ENCODE results near the gene LRCOL1. TPM values are rescaled to one million over a fixed set of nuclear protein-coding genes. Genes with fewer than 3 reads are reported as not detected.

LRCOL1 gene
- polyA plus RNA-seq, 3 donors, result 2.3 to 5.8 (median 5.1) TPM

GRCh38 chr12:132566516-132567131 is 43.8 kb downstream of the LRCOL1 start:
- DNase-seq, result no peak

GRCh38 chr12:132565365-132565764 is 45.0 kb downstream of the LRCOL1 start:
- DNase-seq, result no peak

- DNase-seq, result no peak
These were observed 46.5 kb downstream of the LRCOL1 start for GRCh38 chr12:132563911-132564310.

DNA sequence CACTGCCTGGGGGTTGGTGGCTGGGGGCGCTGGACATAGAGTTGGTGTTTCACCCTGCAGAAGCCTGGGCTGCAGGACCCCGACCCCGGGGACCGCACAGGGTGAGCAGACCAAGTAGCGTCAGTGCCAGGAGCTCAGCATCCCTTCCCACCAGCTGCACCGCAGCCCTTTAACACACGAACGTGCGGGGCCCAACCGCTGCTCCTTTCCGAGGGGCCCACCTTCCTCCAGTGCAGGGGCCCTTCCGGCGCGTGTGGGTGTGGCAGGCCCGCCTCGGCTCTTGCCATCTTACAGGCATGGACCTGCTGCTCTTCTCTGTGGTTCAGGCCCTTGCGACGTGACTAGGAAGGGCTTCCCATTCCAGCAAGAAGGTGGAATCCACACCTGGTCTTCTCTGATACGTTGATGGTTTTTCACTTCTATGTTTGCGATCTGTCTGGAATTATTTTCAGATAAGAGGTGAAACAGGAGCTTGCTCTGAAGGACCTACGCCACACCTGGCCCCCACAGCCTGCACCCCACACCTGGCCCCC is 47.8 kb downstream of the LRCOL1 start:
- DNase-seq, result no peak

GRCh38 chr12:132561427-132562156 is 48.8 kb downstream of the LRCOL1 start:
- DNase-seq, result no peak

DNA sequence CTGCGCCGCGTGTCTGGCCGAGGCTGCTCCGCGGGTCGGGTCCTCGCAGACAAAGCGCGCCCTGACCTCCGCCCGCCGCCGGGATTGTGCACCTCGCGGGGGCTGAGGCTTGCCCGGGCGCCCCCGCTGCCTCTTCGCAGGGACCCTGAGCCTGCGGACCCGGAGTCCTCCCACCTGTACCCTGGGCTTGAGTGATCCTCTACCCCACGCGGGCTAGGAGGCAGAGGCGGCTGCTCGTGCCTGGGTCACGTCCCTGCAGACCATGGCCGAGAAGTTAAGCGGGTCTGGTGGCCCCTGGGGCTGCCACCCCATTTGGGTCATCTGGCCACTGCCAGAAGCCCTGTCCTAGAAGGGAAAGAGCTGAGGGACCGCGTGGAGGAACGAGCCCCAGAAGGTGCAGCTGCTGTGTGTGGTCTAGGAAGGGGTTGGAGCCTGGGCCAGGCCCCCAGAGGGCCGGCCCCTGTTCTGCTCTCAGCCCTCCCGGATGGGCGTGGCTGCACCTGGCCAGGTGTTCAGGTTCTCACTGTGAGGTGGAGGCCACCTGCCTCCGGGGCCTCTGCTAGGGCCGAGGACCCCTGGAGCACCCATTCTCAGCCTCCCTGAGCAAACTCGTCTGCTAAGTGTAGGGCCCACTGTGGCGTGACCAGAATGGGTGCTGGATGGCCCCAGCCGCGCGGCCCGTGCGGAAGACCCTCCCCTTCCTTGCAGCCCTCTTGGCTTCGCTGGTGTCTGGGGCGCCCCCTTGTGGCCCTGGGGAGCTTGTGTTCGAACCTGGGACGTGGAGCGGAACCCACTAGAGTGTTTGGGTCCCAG is 49.6 kb downstream of the LRCOL1 start:
- peak; percentile 84 for DNase-seq

DNA sequence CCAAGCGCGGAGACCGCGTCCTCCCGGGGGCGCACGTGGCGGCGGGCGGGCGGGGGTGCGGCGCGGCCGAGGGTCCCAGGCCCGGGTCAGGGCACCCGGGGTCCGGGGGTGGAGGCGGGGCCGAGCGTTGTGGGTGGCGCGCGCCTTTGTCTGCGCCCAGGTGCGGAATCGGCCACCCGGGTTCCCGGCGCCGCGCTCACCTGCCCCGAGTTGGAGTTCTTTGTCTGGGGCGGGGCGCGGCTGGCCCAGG is 50.1 kb downstream of the LRCOL1 start:
- DNase-seq, result no peak

- no peak for DNase-seq
These were observed 50.6 kb downstream of the LRCOL1 start for GRCh38 chr12:132559652-132560363.

DNA sequence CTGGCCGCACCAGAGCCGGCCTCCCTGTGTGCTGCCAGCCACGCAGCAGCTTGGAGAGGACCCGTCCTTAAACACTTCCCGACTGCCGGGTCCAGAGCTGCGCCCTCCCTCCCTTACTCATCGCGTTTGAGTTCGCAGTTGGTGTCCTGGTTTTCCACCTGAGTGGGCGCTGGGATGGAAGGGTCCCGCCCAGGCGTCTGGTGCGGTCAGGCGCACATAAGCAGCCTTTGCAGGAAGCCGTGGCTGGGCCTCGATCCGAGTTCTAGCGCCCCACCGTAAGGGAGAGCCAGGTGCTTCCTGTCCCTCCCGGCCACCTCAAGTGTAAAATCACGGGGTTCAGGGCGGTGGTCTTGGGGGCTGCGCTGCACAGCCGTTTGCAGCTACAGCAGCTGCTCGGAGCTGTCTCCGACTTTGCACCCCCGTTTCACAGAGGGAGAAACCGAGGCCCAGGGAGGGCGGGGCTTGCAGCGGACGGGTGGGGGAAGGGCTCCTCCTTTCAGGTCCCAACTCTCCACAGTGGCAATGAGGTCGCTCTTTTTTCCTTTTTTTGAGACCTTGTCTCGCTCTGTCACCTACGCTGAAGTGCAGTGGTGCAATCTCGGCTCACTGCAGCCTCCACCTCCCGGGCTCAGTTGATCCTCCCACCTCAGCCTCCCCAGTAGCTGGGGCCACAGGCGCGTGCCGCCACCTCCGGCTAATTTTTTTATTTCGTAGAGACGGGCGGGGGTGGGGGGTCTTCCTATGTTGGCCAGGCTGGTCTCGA is 51.3 kb downstream of the LRCOL1 start:
- no peak for DNase-seq

GRCh38 chr12:132558042-132558856 is 52.1 kb downstream of the LRCOL1 start:
- no peak for DNase-seq

DNA sequence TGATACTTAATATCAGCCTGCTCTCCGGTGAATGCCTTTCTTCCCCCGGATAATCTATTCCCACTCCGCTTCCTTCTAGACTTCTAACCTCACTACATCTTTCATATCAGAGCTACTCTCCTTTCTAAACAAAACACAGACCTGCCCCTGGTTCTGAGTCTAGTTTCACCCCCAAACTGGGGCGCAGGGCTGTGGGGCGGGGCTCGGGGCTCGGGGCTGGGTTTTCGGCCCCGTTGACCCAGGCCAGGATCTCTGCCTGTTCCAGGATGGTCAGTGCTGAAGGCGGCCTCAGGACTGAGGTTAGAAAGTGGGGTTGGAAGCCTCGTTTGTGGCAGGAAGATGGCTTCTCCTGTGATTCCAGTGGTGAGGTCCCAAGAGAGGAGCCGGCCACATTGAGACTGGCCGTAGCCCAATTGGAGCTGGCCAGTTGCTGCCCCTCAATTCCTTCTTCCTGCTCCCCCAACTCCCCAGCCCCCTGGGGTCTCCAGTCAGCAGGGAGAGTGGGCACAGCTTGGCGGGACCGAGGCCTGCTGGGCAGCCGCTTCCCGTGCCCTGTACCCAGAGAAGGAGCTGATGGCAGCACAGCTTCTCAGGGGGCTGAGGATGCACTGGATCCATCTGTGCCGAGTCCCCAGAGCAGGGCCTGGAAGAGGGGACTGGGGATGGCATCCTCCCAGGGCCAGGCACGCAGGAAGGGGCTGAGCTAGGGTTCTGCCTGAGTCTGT is 52.9 kb downstream of the LRCOL1 start:
- no peak for DNase-seq

DNA sequence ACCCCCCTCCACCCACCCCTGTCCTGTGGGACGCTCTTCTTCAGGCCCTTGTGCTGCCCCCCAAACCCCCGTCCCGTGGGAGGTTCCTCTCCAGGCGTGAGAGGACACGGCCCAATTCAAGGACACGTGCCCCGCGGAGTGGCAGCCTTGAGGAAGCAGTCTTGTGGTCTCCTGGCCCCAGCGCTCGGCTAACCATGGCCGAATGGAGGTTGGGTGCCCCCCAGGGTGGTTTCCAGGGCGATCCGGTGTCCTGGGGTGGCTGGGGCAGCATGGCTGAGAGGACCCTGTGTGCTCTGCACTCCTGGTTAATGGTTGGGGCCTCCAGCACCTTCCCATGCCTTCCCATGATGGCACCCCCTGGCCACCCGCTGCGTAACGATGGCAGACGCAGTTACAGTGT is 53.6 kb downstream of the LRCOL1 start:
- DNase-seq, result no peak

DNA sequence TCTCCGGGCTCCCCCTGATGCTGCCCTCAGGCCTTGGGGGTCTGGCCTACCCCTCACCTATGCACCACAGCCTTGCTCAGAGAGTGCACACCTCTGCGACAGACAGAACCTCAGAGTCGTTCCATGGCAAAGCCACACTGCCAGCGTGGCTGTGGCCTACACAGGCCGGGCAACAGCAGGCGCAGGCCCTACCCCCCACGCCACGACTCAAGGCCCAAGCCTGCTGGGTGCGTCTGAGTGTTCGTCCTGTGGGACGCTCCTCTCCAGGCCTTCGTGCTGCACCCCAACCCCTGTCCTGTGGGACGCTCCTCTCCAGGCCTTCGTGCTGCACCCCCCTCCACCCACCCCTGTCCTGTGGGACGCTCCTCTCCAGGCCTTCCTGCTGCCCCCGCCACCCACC is 54.2 kb downstream of the LRCOL1 start:
- no peak for DNase-seq

DNA sequence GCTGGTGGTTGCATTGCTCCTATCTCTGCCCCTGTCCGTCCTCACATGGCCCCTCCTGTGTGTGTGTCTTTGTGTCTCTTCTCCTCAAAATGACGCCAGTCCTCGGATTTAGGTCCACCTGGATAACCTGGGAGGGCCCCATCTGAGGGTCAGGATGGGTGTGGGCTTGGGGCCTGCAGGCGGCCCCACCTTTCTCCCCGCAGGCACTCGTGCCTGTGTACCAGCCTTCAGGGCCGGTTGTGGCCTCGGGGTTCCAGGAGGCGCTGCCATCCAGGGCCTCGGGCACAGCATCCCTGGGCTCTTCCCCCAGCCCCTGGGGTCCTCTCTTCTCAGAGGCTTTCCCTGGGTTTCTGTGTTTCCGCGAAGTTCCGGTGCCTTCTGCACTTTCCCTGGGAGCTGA is 54.7 kb downstream of the LRCOL1 start:
- no peak for DNase-seq

GRCh38 chr12:132554845-132555630 is 55.3 kb downstream of the LRCOL1 start:
- no peak for DNase-seq

Data from renal pelvis (tissue), 4 donors.